IMR-90 (cell line): ENCODE data around the gene TCF7. TPM values are rescaled to one million over a fixed set of nuclear protein-coding genes. Genes with fewer than 3 reads are reported as not detected.

ENCODE experiments used
- ATAC-seq: fragments of 200-7000 bp; cut with Tn5 transposase; 2 replicates; pipeline ENCODE4 v1.9.1; 2020; ENCODE audit warnings: low read depth, mild to moderate bottlenecking, moderate library complexity
- BruUV-seq: library from RNA; stranded (reverse); fragments of 400-500 nt; replicated peaks from 2 replicates; lab custom pipeline; 2021; lab: Mats Ljungman, UMichigan
- CTCF ChIA-PET: fragments of 300-600 bp; formaldehyde crosslinking; extraction: SDS; loops from one replicate; lab custom pipeline; 2021; ENCODE audit warnings: antibody characterized with exemption; lab: Yijun Ruan, JAX
- POLR2A ChIA-PET: fragments of 300-600 bp; sonication (Branson Sonifier 250); formaldehyde crosslinking; loops from one replicate; lab custom pipeline; 2022; ENCODE audit warnings: antibody characterized with exemption; ENCODE audit not compliant: unreplicated experiment; lab: Charles Lee
- DNase-seq: peaks from one replicate; pipeline ENCODE4 v3.0.0; 2013
- H2AFZ ChIP-seq: replicated peaks from 2 replicates; pipeline ENCODE3; 2013; ENCODE audit warnings: low read length, mild to moderate bottlenecking; ENCODE audit not compliant: poor library complexity
- H2AK5ac ChIP-seq: 2 replicates; pipeline ENCODE4 v1.6.1; 2013; ENCODE audit warnings: low read depth, low read length, inconsistent platforms
- H2AK9ac ChIP-seq: replicated peaks from 2 replicates; pipeline ENCODE3; 2013; ENCODE audit warnings: mild to moderate bottlenecking, low read depth, low read length, moderate library complexity; ENCODE audit not compliant: poor library complexity
- H2BK120ac ChIP-seq: 2 replicates; pipeline ENCODE4 v1.6.1; 2013; ENCODE audit warnings: low read depth, low read length, inconsistent platforms
- H2BK15ac ChIP-seq: 3 replicates; pipeline ENCODE4 v1.6.1; 2013; ENCODE audit warnings: low read depth, low read length, inconsistent platforms
- H2BK20ac ChIP-seq: 2 replicates; pipeline ENCODE4 v1.6.1; 2013; ENCODE audit warnings: low read depth, mild to moderate bottlenecking, inconsistent platforms, low read length, moderate library complexity
- H2BK5ac ChIP-seq: 2 replicates; pipeline ENCODE4 v1.6.1; 2013; ENCODE audit warnings: mild to moderate bottlenecking, low read depth, low read length, inconsistent platforms; ENCODE audit not compliant: poor library complexity, severe bottlenecking
- H3K14ac ChIP-seq: replicated peaks from 2 replicates; pipeline ENCODE4 v1.6.1; 2013; ENCODE audit warnings: low read depth, low read length, inconsistent platforms
- H3K18ac ChIP-seq: 2 replicates; pipeline ENCODE4 v1.6.1; 2013; ENCODE audit warnings: low read depth, low read length, control low read depth
- H3K23ac ChIP-seq: 2 replicates; pipeline ENCODE4 v1.6.1; 2013; ENCODE audit warnings: low read depth, low read length, inconsistent platforms
- H3K27ac ChIP-seq: 2 replicates; pipeline ENCODE4 v1.5.1; 2013; ENCODE audit warnings: mild to moderate bottlenecking, control low read depth, low read length; ENCODE audit not compliant: insufficient read depth
- H3K27me3 ChIP-seq: 2 replicates; pipeline ENCODE4 v1.6.1; 2013; ENCODE audit warnings: low read length; ENCODE audit not compliant: control insufficient read depth, insufficient read depth
- H3K36me3 ChIP-seq: 2 replicates; pipeline ENCODE4 v1.6.1; 2013; ENCODE audit warnings: low read length, mixed read lengths; ENCODE audit not compliant: control insufficient read depth, insufficient read depth
- H3K4ac ChIP-seq: 2 replicates; pipeline ENCODE4 v1.6.1; 2013; ENCODE audit warnings: low read depth, low read length, inconsistent platforms
- H3K4me1 ChIP-seq: 2 replicates; pipeline ENCODE4 v1.6.1; 2013; ENCODE audit warnings: low read length, mixed read lengths; ENCODE audit not compliant: control insufficient read depth, insufficient read depth
- H3K4me2 ChIP-seq: 2 replicates; pipeline ENCODE4 v1.6.1; 2013; ENCODE audit warnings: low read depth, mild to moderate bottlenecking, control low read depth, low read length, moderate library complexity
- H3K4me3 ChIP-seq: 2 replicates; pipeline ENCODE4 v1.5.1; 2013; ENCODE audit warnings: low read depth, mild to moderate bottlenecking, control low read depth, low read length, moderate library complexity; ENCODE audit not compliant: insufficient read depth
- H3K56ac ChIP-seq: 2 replicates; pipeline ENCODE4 v1.6.1; 2013; ENCODE audit warnings: low read length, inconsistent platforms; ENCODE audit not compliant: insufficient read depth; ENCODE audit errors: extremely low read depth
- H3K79me1 ChIP-seq, 2 experiments: 2 replicates each; pipeline ENCODE4 v1.6.1; 2013; ENCODE audit warnings: low read length in 2 of 2, inconsistent platforms in 1 of 2, low read depth in 1 of 2
- H3K9ac ChIP-seq: 2 replicates; pipeline ENCODE4 v1.6.1; 2013; ENCODE audit warnings: low read depth, low read length, control low read depth
- H3K9me1 ChIP-seq: 2 replicates; pipeline ENCODE4 v1.6.1; 2013; ENCODE audit warnings: low read length, inconsistent platforms; ENCODE audit not compliant: insufficient read depth
- H3K9me3 ChIP-seq: 2 replicates; pipeline ENCODE4 v1.6.1; 2013; ENCODE audit warnings: low read length; ENCODE audit not compliant: control insufficient read depth, insufficient read depth
- H4K20me1 ChIP-seq: 2 replicates; pipeline ENCODE4 v1.6.1; 2013; ENCODE audit warnings: low read length, inconsistent platforms; ENCODE audit not compliant: insufficient read depth
- H4K5ac ChIP-seq: 2 replicates; pipeline ENCODE4 v1.6.1; 2013; ENCODE audit warnings: mild to moderate bottlenecking, low read depth, low read length, control low read depth
- H4K8ac ChIP-seq, 2 experiments: 2 replicates each; pipeline ENCODE4 v1.6.1; 2013; ENCODE audit warnings: low read depth in 2 of 2, low read length in 2 of 2, control low read depth in 1 of 2, inconsistent platforms in 1 of 2
- H4K91ac ChIP-seq: 2 replicates; pipeline ENCODE4 v1.6.1; 2013; ENCODE audit warnings: low read depth, low read length, inconsistent platforms; ENCODE audit not compliant: insufficient read depth
- FOS ChIP-seq: fragments of 150-350 bp; IDR thresholded peaks from 2 replicates; pipeline ENCODE4 v1.6.1; 2016; ENCODE audit warnings: low read depth, low read length
- RAD21 ChIP-seq: IDR thresholded peaks from 2 replicates; pipeline ENCODE4 v1.6.1; 2012; ENCODE audit warnings: low read length, improper control_type of control experiment
- RFX5 ChIP-seq: IDR thresholded peaks from 2 replicates; pipeline ENCODE4 v1.8.0; 2012; ENCODE audit warnings: low read depth, mild to moderate bottlenecking, low read length, moderate library complexity
- WGBS, 2 experiments: methylation state at CpG; one replicate each; pipeline versions ENCODE4 v1.1.5 to v1.1.7; 2013; ENCODE audit warnings: missing lambda C conversion rate in 2 of 2; ENCODE audit not compliant: insufficient read length in 1 of 2; ENCODE audit errors: extremely low coverage in 2 of 2; 5-methylcytosine and 5-hydroxymethylcytosine counted together
- dilution Hi-C: fragments of 300-500 bp; cut with HindIII; formaldehyde crosslinking; loops from one replicate; pipeline ENCODE4 v1.14.3; 2018; ENCODE audit warnings: low sequenced_read_pairs; ENCODE audit not compliant: unreplicated experiment
- in situ Hi-C: fragments of 300-500 bp; cut with MboI; formaldehyde crosslinking; loops from 3 replicates; pipeline ENCODE4 v1.14.3; 2019; ENCODE audit warnings: low sequenced_read_pairs, inconsistent platforms, mixed read lengths
- intact Hi-C: fragments of 100-400 bp; cut with micrococcal nuclease; formaldehyde crosslinking; loops from 2 replicates; pipeline ENCODE4 v1.10.0; 2022
- polyA plus RNA-seq, 3 experiments: library from polyadenylated mRNA; depleted of rRNA; stranded (reverse); fragments of >200 nt; gene quantifications; 2 replicates each; pipeline ENCODE4 v1.2.3, GENCODE V29; 2012; ENCODE audit warnings: low replicate concordance in 1 of 3
- total RNA-seq: library from RNA; depleted of rRNA; stranded (reverse); fragments of >200 nt; gene quantifications from 2 replicates; pipeline ENCODE4 v1.2.3, GENCODE V29; 2012

Gene TCF7
- total and polyA plus RNA-seq, 2 of the 4 experiments (the other 2 are of a cell fraction) = 1.3 to 3.4 TPM

DNA sequence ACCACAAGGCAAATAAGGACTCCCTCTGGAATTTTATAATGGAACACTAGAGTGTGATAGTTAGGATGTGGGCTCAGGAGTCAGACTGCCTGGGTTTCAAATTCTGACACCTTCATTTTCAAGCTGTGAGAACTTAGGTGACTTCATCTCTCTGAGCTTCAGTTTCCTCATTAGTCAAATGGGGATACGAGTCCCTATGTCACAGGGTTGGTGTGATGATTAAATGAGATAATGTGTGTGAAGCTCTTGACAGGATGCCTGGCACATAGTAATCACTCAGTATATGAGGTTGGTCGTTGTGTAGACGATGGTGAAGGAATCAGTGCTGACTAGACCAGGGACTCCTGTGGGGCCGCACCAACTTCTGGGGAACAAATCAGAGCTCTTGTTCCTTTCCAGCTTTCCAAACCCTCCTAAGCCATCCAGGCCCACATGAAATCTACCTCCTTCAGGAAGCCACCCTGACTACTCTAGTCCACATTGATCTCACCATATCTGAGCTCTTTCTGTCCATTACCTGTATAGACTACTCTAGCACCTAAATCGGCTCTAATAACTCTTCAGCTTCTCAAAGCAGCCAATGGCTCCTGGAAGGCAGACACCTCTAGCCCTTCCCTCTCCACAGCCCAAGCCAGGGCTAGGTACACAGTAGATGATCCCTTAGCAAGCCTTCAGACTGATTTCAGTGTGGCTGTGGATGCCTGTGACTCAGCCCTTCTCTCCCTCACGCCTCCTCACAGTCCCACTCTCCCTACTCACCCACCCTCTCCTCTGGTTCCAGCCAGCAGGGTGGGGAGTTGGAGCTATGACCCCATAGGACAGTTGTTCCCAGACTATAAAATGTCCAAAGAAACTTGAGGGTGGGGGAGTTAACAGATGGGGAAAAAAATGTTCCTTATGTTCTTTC lies 2.5 kb upstream of the TCF7 start:
- Histone ChIP-seq H2BK120ac (no peak overlapping the region), H3K9ac (no peak overlapping the region), H2AK9ac (peak overlapping the region; percentile 20), H3K4me1 (no peaks in the 10 kb centered on the region), H3K9me1 (no peaks in the 10 kb centered on the region), H3K9me3 (no peaks in the 10 kb centered on the region), H3K4ac (no peak overlapping the region), H2AFZ (peak overlapping the region; percentile 29), H2BK20ac (no peak overlapping the region), H4K91ac (no peak overlapping the region), H2BK15ac (no peak overlapping the region), H4K20me1 (peaks cover 3% of the 10 kb centered on the region; the same call in 1 of the 2 replicates), H3K27ac (no peak overlapping the region), H2AK5ac (no peak overlapping the region), H3K79me1 (no peaks in the 10 kb centered on the region), H2BK5ac (no peak overlapping the region), H3K14ac (no peak overlapping the region), H4K5ac (no peak overlapping the region), H3K36me3 (no peaks in the 10 kb centered on the region), H3K56ac (no peak overlapping the region), H4K8ac (no peak overlapping the region), H3K27me3 (peaks cover 7% of the 10 kb centered on the region; the same call in 1 of the 2 replicates), H3K4me3 (no peak overlapping the region), H3K18ac (no peak overlapping the region), H3K4me2 (no peak overlapping the region), H3K23ac (no peak overlapping the region)
- in situ Hi-C loops = no loop called here
- TF ChIP-seq FOS (0 out of 2 replicates have a peak, but pooled peaks have one; percentile 12), RAD21 (no peak), RFX5 (no peak)
- intact Hi-C loops = no loop called here
- BruUV-seq = no TSS peak
- DNase-seq = peak; percentile 62
- dilution Hi-C loops = no loop called here
- ChIA-PET POLR2A (no interaction called here), CTCF (interaction anchor here (1.0 to 1.1 kb wide), 3 partner anchors 10 to 28 kb away, joined by 3 read pairs; no protein-coding TSS in a partner anchor)
- ATAC-seq = peak; percentile 18; the same call in 1 of the 2 replicates
- WGBS, 2 experiments = 100% methylated on average over 1 of the region's 6 CpGs; no CpG with 5 or more reads in 1 of the 2 experiments
